Gastroesophageal sphincter (tissue), 3 donors: ENCODE measurements around the gene ROR2.

Experiments used
- CTCF ChIP-seq, 4 experiments: fragments of 200-600 bp in 2 of 4; fragments of 450-650 bp in 2 of 4; sonication (generic) in 1 of 4; IDR thresholded peaks; one replicate each; pipeline ENCODE4 v1.5.1; 2017 to 2019; ENCODE audit warnings: antibody characterized with exemption in 4 of 4, mild to moderate bottlenecking in 2 of 4, moderate library complexity in 2 of 4
- EP300 ChIP-seq: sonication (generic); formaldehyde crosslinking; IDR thresholded peaks from one replicate; pipeline ENCODE4 v1.6.1; 2017; ENCODE audit warnings: antibody characterized with exemption, mild to moderate bottlenecking
- POLR2A ChIP-seq, 2 donors: fragments of 450-650 bp; IDR thresholded peaks; one replicate each; pipeline ENCODE4 v1.6.1; 2017; ENCODE audit warnings: antibody characterized with exemption in 2 of 2, mild to moderate bottlenecking in 2 of 2, moderate library complexity in 1 of 2
- POLR2AphosphoS5 ChIP-seq: sonication (generic); formaldehyde crosslinking; IDR thresholded peaks from one replicate; pipeline ENCODE4 v1.6.1; 2017; ENCODE audit warnings: antibody characterized with exemption

GRCh38 chr9:91700475-91700874, 249.6 kb downstream of the ROR2 start:
- TF ChIP-seq CTCF (IDR thresholded peaks at IDR 0.05) (no peak), POLR2A (IDR thresholded peaks at IDR 0.05) (no peak), EP300 (no peak), POLR2AphosphoS5 (no peak)
